Measurements from ENCODE around the gene SOX18. TPM values are rescaled to one million over a fixed set of nuclear protein-coding genes. Genes with fewer than 3 reads are reported as not detected.
A peak's percentile ranks its signal among the peaks of the same experiment; 100 is the strongest.

The SOX18 gene
- total and polyA plus RNA-seq, 2 of the 13 experiments (the other 11 are each of a cell fraction or from before 2014, with no cell fraction given): 1.6 to 1.9 TPM

GRCh38 chr20:64063389-64064144 is 14.1 kb upstream of the SOX18 start (continued):
- TF ChIP-seq ZNF280B (CRISPR knock-in tag; IDR thresholded peaks at IDR 0.05; ENCODE audit: borderline replicate concordance) (no peak; the same call in 1 of the 2 replicates), PRMT3 (CRISPR knock-in tag; IDR thresholded peaks at IDR 0.05; ENCODE audit: borderline replicate concordance, low read depth) (peak; percentile 35; the same call in 1 of the 2 replicates), MTERF4 (CRISPR knock-in tag; IDR thresholded peaks at IDR 0.05) (0 out of 2 replicates have a peak, but pooled peaks have one; percentile 58), ZNF580 (CRISPR knock-in tag; IDR thresholded peaks at IDR 0.05; ENCODE audit: borderline replicate concordance, low read depth) (peak; percentile 57; the same call in 1 of the 2 replicates), IRF1 (CRISPR knock-in tag; IDR thresholded peaks at IDR 0.05; ENCODE audit: low read depth) (no peak), CAMTA2 (CRISPR knock-in tag; IDR thresholded peaks at IDR 0.05; ENCODE audit: borderline replicate concordance) (peak; percentile 29), ZNF468 (CRISPR knock-in tag; IDR thresholded peaks at IDR 0.05) (0 out of 2 replicates have a peak, but pooled peaks have one; percentile 12), ZNF235 (CRISPR knock-in tag; IDR thresholded peaks at IDR 0.05; ENCODE audit: borderline replicate concordance) (peak; percentile 91), HDAC1 (CRISPR knock-in tag; IDR thresholded peaks at IDR 0.05) (peak; percentile 9; the same call in 1 of the 2 replicates), ZNF616 (CRISPR knock-in tag; IDR thresholded peaks at IDR 0.05; ENCODE audit: low read depth) (peak; percentile 16; the same call in 1 of the 2 replicates), PBX2 (CRISPR knock-in tag; IDR thresholded peaks at IDR 0.05) (0 out of 2 replicates have a peak, but pooled peaks have one; percentile 23), ZNF501 (CRISPR knock-in tag; IDR thresholded peaks at IDR 0.05) (peak; percentile 89), FOXK1 (CRISPR knock-in tag; IDR thresholded peaks at IDR 0.05; ENCODE audit: borderline replicate concordance, low read depth) (peak; percentile 53), ZBTB7A (CRISPR knock-in tag; IDR thresholded peaks at IDR 0.05) (peak; percentile 82), RBM22 (optimal IDR thresholded peaks at IDR 0.05; ENCODE audit: low read length) (no peak), ZNF143 (CRISPR knock-in tag; IDR thresholded peaks at IDR 0.05) (peak; percentile 44; the same call in 1 of the 2 replicates), ATF7-NPFF (CRISPR knock-in tag; IDR thresholded peaks at IDR 0.05; ENCODE audit: low read depth) (0 out of 2 replicates have a peak, but pooled peaks have one; percentile 14), NRL (CRISPR knock-in tag; IDR thresholded peaks at IDR 0.05; ENCODE audit: borderline replicate concordance) (peak; percentile 11), PATZ1 (CRISPR knock-in tag; IDR thresholded peaks at IDR 0.05) (peak; percentile 43; the same call in 1 of the 2 replicates), POLR2A (IDR thresholded peaks at IDR 0.05; ENCODE audit: insufficient read depth in 1 of 2, low read depth in 2 of 2, low read length in 2 of 2) (peak in 1 of 2 experiments; percentile 68; a peak in 1 of 4 replicates), HMG20A (CRISPR knock-in tag; IDR thresholded peaks at IDR 0.05; ENCODE audit: borderline replicate concordance) (no peak), HNRNPL (IDR thresholded peaks at IDR 0.05; ENCODE audit: low read depth, low read length) (no peak; the same call in 1 of the 2 replicates)

All from HepG2 (cell line).